Choroid plexus epithelial cell (primary cell): Measurements from ENCODE around the gene SPHKAP.

ENCODE experiments used
- DNase-seq: peaks from one replicate; pipeline ENCODE4 v3.0.0-alpha.2; 2010; ENCODE audit warnings: low read depth
- H3K4me3 ChIP-seq: 2 replicates; pipeline ENCODE4 v1.5.1; 2011; ENCODE audit warnings: low read depth, mild to moderate bottlenecking, control low read depth, low read length, moderate library complexity
- CTCF ChIP-seq: conservative IDR thresholded peaks from 2 replicates; pipeline ENCODE4 v1.5.1; 2011; ENCODE audit warnings: low read depth, mild to moderate bottlenecking, control low read depth, inconsistent platforms, low read length, moderate library complexity

Gene SPHKAP

GRCh38 chr2:228167290-228167689 lies 14.2 kb downstream of the SPHKAP start:
- no peak overlapping the region for H3K4me3 ChIP-seq
- TF ChIP-seq CTCF = no peak

GRCh38 chr2:228164718-228165117 lies 16.8 kb downstream of the SPHKAP start:
- TF ChIP-seq CTCF = no peak
- H3K4me3 ChIP-seq = no peak overlapping the region
- no peak for DNase-seq

More at GRCh38 chr2:228167290-228167689, 14.2 kb downstream of the SPHKAP start:
- DNase-seq = no peak

GRCh38 chr2:228157841-228158240 lies 23.6 kb downstream of the SPHKAP start:
- H3K4me3 ChIP-seq = no peak overlapping the region
- no peak for DNase-seq
- TF ChIP-seq CTCF = no peak

- DNase-seq = no peak
- no peak overlapping the region for H3K4me3 ChIP-seq
- TF ChIP-seq CTCF = no peak
These were observed 36.5 kb downstream of the SPHKAP start for GRCh38 chr2:228144961-228145360.

GRCh38 chr2:228140934-228141528 lies 40.5 kb downstream of the SPHKAP start:
- DNase-seq = no peak
- no peak for TF ChIP-seq CTCF
- H3K4me3 ChIP-seq = no peak overlapping the region

- TF ChIP-seq CTCF = no peak
- no peak overlapping the region for H3K4me3 ChIP-seq
- DNase-seq = no peak
These were observed 45.5 kb downstream of the SPHKAP start for GRCh38 chr2:228136027-228136426.

- no peak overlapping the region for H3K4me3 ChIP-seq
- no peak for TF ChIP-seq CTCF
- DNase-seq = no peak
These were observed 46.2 kb downstream of the SPHKAP start for GRCh38 chr2:228135300-228135699.
